ENCODE measurements around the gene TACC2.

TACC2 gene

GRCh38 chr10:122185643-122186042 is 196.7 kb downstream of the TACC2 start:
- no peak overlapping the region for H3K4me3 ChIP-seq (ENCODE audit: low read depth, low read length)
- DNase-seq (ENCODE audit: low read depth) = no peak
- TF ChIP-seq CTCF (conservative IDR thresholded peaks at IDR 0.05; ENCODE audit: low read depth, low read length) = no peak

- no peak overlapping the region for H3K4me3 ChIP-seq (ENCODE audit: low read depth, low read length)
- no peak for TF ChIP-seq CTCF (conservative IDR thresholded peaks at IDR 0.05; ENCODE audit: low read depth, low read length)
- peak; percentile 36 for DNase-seq (ENCODE audit: low read depth)
Observed at GRCh38 chr10:122186816-122187810, 198.2 kb downstream of the TACC2 start.

GRCh38 chr10:122188706-122189105 is 199.7 kb downstream of the TACC2 start:
- no peak for TF ChIP-seq CTCF (conservative IDR thresholded peaks at IDR 0.05; ENCODE audit: low read depth, low read length)
- no peak for DNase-seq (ENCODE audit: low read depth)
- no peak overlapping the region for H3K4me3 ChIP-seq (ENCODE audit: low read depth, low read length)

GRCh38 chr10:122189185-122189584 is 200.2 kb downstream of the TACC2 start:
- no peak for DNase-seq (ENCODE audit: low read depth)
- no peak overlapping the region for H3K4me3 ChIP-seq (ENCODE audit: low read depth, low read length)
- TF ChIP-seq CTCF (conservative IDR thresholded peaks at IDR 0.05; ENCODE audit: low read depth, low read length) = no peak

GRCh38 chr10:122190176-122190943 is 201.4 kb downstream of the TACC2 start:
- TF ChIP-seq CTCF (conservative IDR thresholded peaks at IDR 0.05; ENCODE audit: low read depth, low read length) = no peak
- DNase-seq (ENCODE audit: low read depth) = no peak
- no peak overlapping the region for H3K4me3 ChIP-seq (ENCODE audit: low read depth, low read length)

GRCh38 chr10:122191936-122192541 is 203.1 kb downstream of the TACC2 start:
- DNase-seq (ENCODE audit: low read depth) = no peak
- TF ChIP-seq CTCF (conservative IDR thresholded peaks at IDR 0.05; ENCODE audit: low read depth, low read length) = no peak
- no peak overlapping the region for H3K4me3 ChIP-seq (ENCODE audit: low read depth, low read length)
